ENCODE data around the gene CLIP4. TPM values are rescaled to one million over a fixed set of nuclear protein-coding genes. Genes with fewer than 3 reads are reported as not detected.

CLIP4 gene
- total and polyA plus RNA-seq, 2 experiments from 2014 or later = 0.06 to 0.14 TPM

DNA sequence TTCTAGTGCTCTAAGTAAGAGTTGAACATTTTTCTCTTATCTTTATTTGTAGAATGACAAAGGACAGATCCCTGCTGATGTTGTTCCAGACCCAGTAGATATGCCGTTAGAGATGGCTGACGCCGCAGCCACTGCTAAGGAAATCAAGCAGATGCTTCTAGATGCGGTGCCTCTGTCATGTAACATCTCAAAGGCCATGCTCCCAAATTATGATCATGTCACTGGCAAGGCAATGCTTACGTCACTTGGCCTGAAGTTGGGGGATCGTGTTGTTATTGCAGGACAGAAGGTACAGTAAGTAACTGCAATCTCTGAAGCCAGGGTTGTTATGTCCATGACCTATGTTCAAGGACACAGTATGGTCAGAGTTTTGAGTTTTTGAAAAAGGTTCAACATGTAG is 28.4 kb downstream of the CLIP4 start:
- H3K27me3 Mint-ChIP-seq (ENCODE audit: insufficient read depth, low read depth, poor library complexity) = no peaks in the 10 kb centered on the region
- Histone ChIP-seq H3K79me2 (replicated peaks; ENCODE audit: insufficient read depth) (no peaks in the 10 kb centered on the region), H4K20me1 (replicated peaks; ENCODE audit: insufficient read depth) (no peaks in the 10 kb centered on the region), H3K27ac (ENCODE audit: low read depth) (no peak overlapping the region), H3K4me2 (no peak overlapping the region), H3K27me3 (ENCODE audit: insufficient read depth) (no peaks in the 10 kb centered on the region), H2AFZ (no peak overlapping the region), H3K9me2 (ENCODE audit: insufficient read depth) (0 out of 2 replicates have a peak, but pooled peaks cover 4% of the 10 kb centered on the region), H3F3A (replicated peaks; ENCODE audit: low read depth) (no peaks in the 10 kb centered on the region), H3K4me1 (ENCODE audit: insufficient read depth) (no peaks in the 10 kb centered on the region), H3K4me3 (no peak overlapping the region), H3K36me3 (ENCODE audit: insufficient read depth) (no peaks in the 10 kb centered on the region)
- H3K36me3 Mint-ChIP-seq (ENCODE audit: low read depth) = no peaks in the 10 kb centered on the region
- no peak overlapping the region for H3K27ac Mint-ChIP-seq
- TF ChIP-seq ZNF114 (CRISPR knock-in tag; IDR thresholded peaks at IDR 0.05) (no peak), EZH2 (IDR thresholded peaks at IDR 0.05; ENCODE audit: low read depth, unreplicated experiment) (no peak), STAT1 (IDR thresholded peaks at IDR 0.05; ENCODE audit: unreplicated experiment) (no peak), CREB1 (CRISPR knock-in tag; IDR thresholded peaks at IDR 0.05; ENCODE audit: low read depth) (no peak), REST (IDR thresholded peaks at IDR 0.05; ENCODE audit: unreplicated experiment) (no peak), ZNF331 (CRISPR knock-in tag; IDR thresholded peaks at IDR 0.05; ENCODE audit: low read depth) (no peak), JUNB (IDR thresholded peaks at IDR 0.05; ENCODE audit: unreplicated experiment) (no peak), EZH2phosphoT487 (IDR thresholded peaks at IDR 0.05; ENCODE audit: unreplicated experiment) (no peak), POLR2AphosphoS5 (IDR thresholded peaks at IDR 0.05; ENCODE audit: low read depth) (no peak), NANOG (IDR thresholded peaks at IDR 0.05; ENCODE audit: borderline replicate concordance) (no peak), CTCF (conservative IDR thresholded peaks at IDR 0.05; ENCODE audit: low read depth in 2 of 2) (no peak), ZNF462 (CRISPR knock-in tag; IDR thresholded peaks at IDR 0.05) (no peak)
- TF ChIP-seq, protein P1, sequence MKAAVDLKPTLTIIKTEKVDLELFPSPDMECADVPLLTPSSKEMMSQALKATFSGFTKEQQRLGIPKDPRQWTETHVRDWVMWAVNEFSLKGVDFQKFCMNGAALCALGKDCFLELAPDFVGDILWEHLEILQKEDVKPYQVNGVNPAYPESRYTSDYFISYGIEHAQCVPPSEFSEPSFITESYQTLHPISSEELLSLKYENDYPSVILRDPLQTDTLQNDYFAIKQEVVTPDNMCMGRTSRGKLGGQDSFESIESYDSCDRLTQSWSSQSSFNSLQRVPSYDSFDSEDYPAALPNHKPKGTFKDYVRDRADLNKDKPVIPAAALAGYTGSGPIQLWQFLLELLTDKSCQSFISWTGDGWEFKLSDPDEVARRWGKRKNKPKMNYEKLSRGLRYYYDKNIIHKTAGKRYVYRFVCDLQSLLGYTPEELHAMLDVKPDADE (IDR thresholded peaks at IDR 0.05) = no peak
- DNase-seq (ENCODE audit: low spot score) (no peak), ATAC-seq (no peak)
- H3K4me1 Mint-ChIP-seq = no peaks in the 10 kb centered on the region
- no peak overlapping the region for H3K4me3 Mint-ChIP-seq
- peaks cover 3% of the 10 kb centered on the region; the same call in 1 of the 3 replicates for H3K9me3 Mint-ChIP-seq
